GM12878 (cell line): Measurements from ENCODE around the gene TFCP2. TPM values are rescaled to one million over a fixed set of nuclear protein-coding genes. Genes with fewer than 3 reads are reported as not detected.

Experiments
- ATAC-seq: fragments of 200-7000 bp; cut with Tn5 transposase; 3 replicates; pipeline ENCODE4 v1.9.1; 2020; ENCODE audit warnings: mild to moderate bottlenecking, moderate library complexity
- Bru-seq: library from RNA; stranded (reverse); fragments of 400-500 nt; gene quantifications from one replicate; lab custom pipeline; 2021; lab: Mats Ljungman, UMichigan
- BruChase-seq, 2 experiments: library from RNA; stranded (reverse); fragments of 400-500 nt; gene quantifications; one replicate each; lab custom pipeline; 2021; lab: Mats Ljungman, UMichigan
- BruUV-seq: library from RNA; stranded (reverse); fragments of 400-500 nt; replicated peaks from 2 replicates; lab custom pipeline; 2021; lab: Mats Ljungman, UMichigan
- CTCF ChIA-PET: fragments of 300-600 bp; sonication (Branson Sonifier 250); formaldehyde crosslinking; extraction: SDS; loops from one replicate; lab custom pipeline; 2021; ENCODE audit warnings: inconsistent platforms; lab: Yijun Ruan, JAX
- POLR2A ChIA-PET: fragments of 350-600 bp; formaldehyde crosslinking; extraction: SDS; loops from one replicate; lab custom pipeline; 2021; ENCODE audit warnings: inconsistent platforms; lab: Charles Lee
- RAD21 ChIA-PET: fragments of 300-600 bp; sonication (Branson Sonifier 250); formaldehyde crosslinking; loops from one replicate; lab custom pipeline; 2023; ENCODE audit warnings: antibody characterized with exemption; ENCODE audit not compliant: unreplicated experiment; lab: Charles Lee
- SMC1A ChIA-PET: fragments of 300-600 bp; sonication (Branson Sonifier 250); formaldehyde crosslinking; loops from one replicate; lab custom pipeline; 2023; ENCODE audit not compliant: unreplicated experiment, uncharacterized antibody; lab: Charles Lee
- DNase-seq: peaks from one replicate; pipeline ENCODE4 v3.0.0-alpha.2; 2011; ENCODE audit warnings: low read depth, low spot score
- FAIRE-seq: peaks from 3 replicates; lab custom pipeline; 2011; peaks lifted over from hg19 to GRCh38; lab: Jason Lieb, UNC
- H2AFZ ChIP-seq: 2 replicates; pipeline ENCODE4 v1.6.0; 2011; ENCODE audit warnings: low read depth, low read length, control low read depth; ENCODE audit not compliant: control insufficient read depth
- H3K27ac ChIP-seq: 2 replicates; pipeline ENCODE4 v1.5.1; 2011; ENCODE audit warnings: control low read depth; ENCODE audit not compliant: control insufficient read depth, insufficient read depth
- H3K27me3 ChIP-seq, 2 experiments: replicated peaks in 1 of 2; 2 replicates each; pipeline versions ENCODE4 v1.6.0 to v1.6.1; 2011; ENCODE audit warnings: low read length in 1 of 2; ENCODE audit not compliant: control insufficient read depth in 2 of 2, insufficient read depth in 2 of 2
- H3K36me3 ChIP-seq, 2 experiments: 2 replicates each; pipeline ENCODE4 v1.5.1; 2011; ENCODE audit warnings: low read length in 1 of 2; ENCODE audit not compliant: control insufficient read depth in 2 of 2, insufficient read depth in 2 of 2
- H3K4me1 ChIP-seq: 2 replicates; pipeline ENCODE4 v1.6.1; 2011; ENCODE audit warnings: mild to moderate bottlenecking, low read length, moderate library complexity, mixed read lengths; ENCODE audit not compliant: control insufficient read depth, insufficient read depth
- H3K4me2 ChIP-seq: 2 replicates; pipeline ENCODE4 v1.6.0; 2011; ENCODE audit warnings: control low read depth; ENCODE audit not compliant: control insufficient read depth, insufficient read depth
- H3K4me3 ChIP-seq: fragments of 200-600 bp; sonication (generic); 2 replicates; pipeline ENCODE4 v1.5.1; 2016
- H3K79me2 ChIP-seq: 2 replicates; pipeline ENCODE4 v1.6.0; 2011; ENCODE audit warnings: low read length; ENCODE audit not compliant: control insufficient read depth, insufficient read depth
- H3K9ac ChIP-seq: 2 replicates; pipeline ENCODE4 v1.8.0; 2011; ENCODE audit warnings: low read length, control low read depth, mixed read lengths; ENCODE audit not compliant: control insufficient read depth, insufficient read depth
- H3K9me3 ChIP-seq: replicated peaks from 3 replicates; pipeline ENCODE4 v1.5.1; 2011; ENCODE audit warnings: mild to moderate bottlenecking, low read length; ENCODE audit not compliant: control insufficient read depth, insufficient read depth
- H4K20me1 ChIP-seq: 2 replicates; pipeline ENCODE4 v1.6.0; 2011; ENCODE audit not compliant: control insufficient read depth, insufficient read depth
- CREM ChIP-seq: IDR thresholded peaks from 2 replicates; pipeline ENCODE4 v1.6.1; 2014; ENCODE audit warnings: antibody characterized with exemption, low read depth
- EED ChIP-seq: sonication (generic); IDR thresholded peaks from 2 replicates; pipeline ENCODE4 v1.6.1; 2016; ENCODE audit warnings: antibody characterized with exemption, low read depth
- LARP7 ChIP-seq: fragments of 450-650 bp; IDR thresholded peaks from 2 replicates; pipeline ENCODE4 v1.6.1; 2017; ENCODE audit warnings: mild to moderate bottlenecking
- PML ChIP-seq: IDR thresholded peaks from 2 replicates; pipeline ENCODE4 v1.6.1; 2012; ENCODE audit warnings: low read length, inconsistent platforms
- REST ChIP-seq: IDR thresholded peaks from 2 replicates; pipeline ENCODE4 v1.6.1; 2012; ENCODE audit warnings: mild to moderate bottlenecking, low read depth, low read length
- SIN3A ChIP-seq: IDR thresholded peaks from 2 replicates; pipeline ENCODE4 v1.6.1; 2012; ENCODE audit warnings: low read depth, low read length, improper control_type of control experiment
- ZBTB33 ChIP-seq: fragments of 450-650 bp; IDR thresholded peaks from 2 replicates; pipeline ENCODE4 v1.6.1; 2017; ENCODE audit warnings: mild to moderate bottlenecking
- ZSCAN29 ChIP-seq: fragments of 450-650 bp; IDR thresholded peaks from 2 replicates; pipeline ENCODE4 v1.6.1; 2017; ENCODE audit warnings: mild to moderate bottlenecking, moderate library complexity
- WGBS: methylation state at CpG from one replicate; pipeline ENCODE4 v1.1.6; 2016; ENCODE audit warnings: low lambda C conversion rate; ENCODE audit not compliant: insufficient replicate concordance, insufficient coverage; ENCODE audit errors: missing lambda C conversion rate; 5-methylcytosine and 5-hydroxymethylcytosine counted together
- in situ Hi-C: fragments of 300-500 bp; cut with MboI; formaldehyde crosslinking; loops from 9 replicates; pipeline ENCODE4 v1.14.3; 2018; ENCODE audit warnings: mixed read lengths
- intact Hi-C: fragments of 100-400 bp; cut with micrococcal nuclease; formaldehyde crosslinking; loops from one replicate; pipeline ENCODE4 v1.14.2; 2022; ENCODE audit not compliant: unreplicated experiment
- long read RNA-seq, 2 experiments: library from polyadenylated mRNA; unstranded; transcript quantifications; one replicate each; pipeline ENCODE4 v2.0.0, GENCODE V29; 2019 to 2020
- polyA minus RNA-seq, 3 experiments: library from RNA; depleted of rRNA, polyadenylated mRNA; stranded (reverse); fragments of >200 nt; gene quantifications; 2 replicates each; pipeline ENCODE4 v1.2.3, GENCODE V29; 2011
- polyA plus RNA-seq, 11 experiments: library from polyadenylated mRNA; depleted of rRNA in 4 of 11; unstranded in 6 of 11; stranded (reverse) in 5 of 11; fragments of >200 nt; fragmentation: Nextera tagmentation in 4 of 11; fragmentation: Illumina TruSeq in 1 of 11; extraction: Ambion mirVana in 4 of 11; extraction: Trizol in 1 of 11; gene quantifications; 1 replicate in 1 of 11; 2 replicates in 10 of 11; pipeline versions ENCODE4 v1.2.1 to v1.2.3, GENCODE V29; 2011 to 2016; ENCODE audit warnings: inconsistent platforms in 2 of 11, missing spikeins in 2 of 11, low read depth in 1 of 11
- total RNA-seq, 4 experiments: library from RNA; depleted of rRNA in 3 of 4; stranded (reverse); fragments of >200 nt in 3 of 4; fragmentation: Illumina TruSeq in 1 of 4; extraction: Trizol in 1 of 4; gene quantifications; 2 replicates each; pipeline versions ENCODE4 v1.2.1 to v1.2.3, GENCODE V29; 2013 to 2021

TFCP2 gene
- 20.3 and 23.0 TPM in 2 replicates for total RNA-seq (2013; cell fraction: nucleolus; rRNA removed)
- 13.4 and 14.0 TPM in 2 replicates for total RNA-seq (2014; rRNA removed)
- total RNA-seq (2014; rRNA removed; fragmentation: Illumina TruSeq; extraction: Trizol), result 13.0 and 13.9 TPM in 2 replicates
- 22.3 and 24.3 TPM in 2 replicates for total RNA-seq (2021)
- 14.8 TPM for polyA plus RNA-seq (2011; ENCODE audit: low read depth)
- 25.1 and 26.3 TPM in 2 replicates for polyA plus RNA-seq (2011; rRNA removed)
- 12.9 and 14.7 TPM in 2 replicates for polyA plus RNA-seq (2011; cell fraction: cytosol; rRNA removed)
- polyA plus RNA-seq (2011; cell fraction: nucleus; rRNA removed), result 11.1 and 13.3 TPM in 2 replicates
- polyA plus RNA-seq (2012), result 14.4 and 19.1 TPM in 2 replicates
- polyA plus RNA-seq (2014; fragmentation: Illumina TruSeq; extraction: Trizol), result 29.7 and 44.0 TPM in 2 replicates
- 1 to 10 TPM; 5.8 to 9.4 TPM for polyA plus RNA-seq (2014; fragmentation: Nextera tagmentation; extraction: Ambion mirVana)
- 18.9 and 19.7 TPM in 2 replicates for polyA plus RNA-seq (2014; rRNA removed)
- 10 to 100 TPM; 12.1 to 15.0 TPM for polyA plus RNA-seq (2016; fragmentation: Nextera tagmentation; extraction: Ambion mirVana)
- polyA minus RNA-seq (2011; rRNA and poly(A)+ RNA removed), result 12.2 and 12.4 TPM in 2 replicates
- 4.5 and 6.9 TPM in 2 replicates for polyA minus RNA-seq (2011; cell fraction: cytosol; rRNA and poly(A)+ RNA removed)
- polyA minus RNA-seq (2011; cell fraction: nucleus; rRNA and poly(A)+ RNA removed), result 4.4 and 7.7 TPM in 2 replicates
- Bru-seq, nascent RNA, result percentile 76 among the genes with signal in this experiment
- BruChase-seq, experiment 1, labeled RNA remaining after a 6-hour chase, result percentile 88 among the genes with signal in this experiment
- BruChase-seq, experiment 2, labeled RNA remaining after a 2-hour chase, result percentile 84 among the genes with signal in this experiment
- long read RNA-seq, experiment 1, transcript TFCP2-201 (15 exons, 3,546 nt), result major isoform, 5 of 11 reads
- long read RNA-seq, experiment 1, partial matches to known transcripts, result 3 of 11 reads
- long read RNA-seq, experiment 1, other reads (novel, unspliced or antisense), result 3 of 11 reads
- long read RNA-seq, experiment 2, transcript TFCP2-201 (15 exons, 3,546 nt), result major isoform, 11 of 39 reads
- long read RNA-seq, experiment 2, partial matches to known transcripts, result 8 of 39 reads
- long read RNA-seq, experiment 2, other reads (novel, unspliced or antisense), result 20 of 39 reads

GRCh38 chr12:51172515-51173431 is at the start of gene TFCP2:
TSS of gene TFCP2 (minus strand) at chr12:51173135. CDS start at chr12:51172422, 713 bp downstream.
- in situ Hi-C loops (no loop called here), intact Hi-C loops (loop anchor here (2.0 kb wide), 2 partner anchors 44 to 66 kb away; partner anchors contain the start of gene DAZAP2)
- H3K4me3 ChIP-seq, result peak within 1 kb of the TSS; percentile 97
- H3K27ac ChIP-seq, result peak within 1 kb of the TSS; percentile 95
- H2AFZ ChIP-seq, result peak within 1 kb of the TSS; percentile 100
- no peaks in the 10 kb centered on the region for H3K9me3 ChIP-seq
- peak within 1 kb of the TSS; percentile 92 for H3K4me2 ChIP-seq
- H3K27me3 ChIP-seq, result no peaks in the 10 kb centered on the region
- DNase-seq, result peak; percentile 82
- peak; percentile 95 for ATAC-seq
- BruUV-seq, result TSS peak; percentile 66
- H3K79me2 ChIP-seq, result peaks cover 48% of the 10 kb centered on the region
- peaks cover 3% of the 10 kb centered on the region; the same call in 1 of the 2 replicates for H3K4me1 ChIP-seq
- POLR2A ChIA-PET, result interaction anchor here (0.7 to 1.6 kb wide), 2 partner anchors 15 to 66 kb away, joined by 4 to 10 read pairs; partner anchors contain the start of gene DAZAP2
- SMC1A ChIA-PET, result interaction anchor here (1.1 to 1.5 kb wide), 5 partner anchors 13 to 126 kb away, joined by 3 to 6 read pairs (median 4); no protein-coding TSS in a partner anchor
- peak within 1 kb of the TSS; percentile 76 for H3K9ac ChIP-seq
- H3K36me3 ChIP-seq, result no peaks in the 10 kb centered on the region; a peak in 1 of 4 replicates
- H4K20me1 ChIP-seq, result no peaks in the 10 kb centered on the region
- RAD21 ChIA-PET, result interaction anchor here (1.2 kb wide), 1 partner anchor 45 kb away, joined by 4 read pairs; the partner anchor contains the start of gene POU6F1
- peak; percentile 87 for FAIRE-seq
- CTCF ChIA-PET, result interaction anchor here (1.5 to 1.8 kb wide), 3 partner anchors 15 to 45 kb away, joined by 3 to 4 read pairs (median 4); partner anchors contain the start of gene POU6F1
- WGBS, result 4% methylated on average over 57 of the region's 58 CpGs
- peak; percentile 65 for TF ChIP-seq PML
- no peak for TF ChIP-seq ZSCAN29
- TF ChIP-seq ZBTB33, result no peak
- no peak for TF ChIP-seq REST
- peak; percentile 97 for TF ChIP-seq CREM
- TF ChIP-seq SIN3A, result no peak
- TF ChIP-seq EED, result peak; percentile 38; the same call in 1 of the 2 replicates
- TF ChIP-seq LARP7, result no peak
